Thyroid gland (tissue), 4 donors: Measurements from ENCODE around the gene FBXO47. TPM values are rescaled to one million over a fixed set of nuclear protein-coding genes. Genes with fewer than 3 reads are reported as not detected.

ENCODE experiments used
- DNase-seq, 2 donors: peaks; one replicate each; pipeline ENCODE4 v3.0.0-alpha.2; 2019
- H3K27ac ChIP-seq, 3 donors: fragments of 200-600 bp; sonication (generic); 1 replicate in 2 of 3; 2 replicates in 1 of 3; pipeline ENCODE4 v1.5.1; 2016 to 2019; ENCODE audit warnings: mild to moderate bottlenecking in 1 of 3, moderate library complexity in 1 of 3
- H3K27me3 ChIP-seq: fragments of 200-600 bp; sonication (generic); one replicate; pipeline ENCODE4 v1.5.1; 2019
- H3K36me3 ChIP-seq, 2 donors: fragments of 200-600 bp; sonication (generic); one replicate each; pipeline ENCODE4 v1.5.1; 2016 to 2019
- H3K4me1 ChIP-seq, 2 donors: fragments of 200-600 bp; sonication (generic); one replicate each; pipeline ENCODE4 v1.5.1; 2017 to 2019
- H3K4me3 ChIP-seq, 3 donors: fragments of 200-600 bp; sonication (generic); replicated peaks in 1 of 3; 1 replicate in 2 of 3; 2 replicates in 1 of 3; pipeline ENCODE4 v1.5.1; 2016; ENCODE audit warnings: mild to moderate bottlenecking in 1 of 3
- H3K9me3 ChIP-seq: fragments of 200-600 bp; sonication (generic); one replicate; pipeline ENCODE4 v1.5.1; 2017
- CTCF ChIP-seq, 6 experiments: fragments of 200-600 bp in 3 of 6; fragments of 450-650 bp in 3 of 6; sonication (generic) in 3 of 6; IDR thresholded peaks; one replicate each; pipeline ENCODE4 v1.5.1; 2016 to 2019; ENCODE audit warnings: antibody characterized with exemption in 6 of 6, mild to moderate bottlenecking in 2 of 6, inconsistent platforms in 1 of 6, moderate library complexity in 1 of 6
- POLR2A ChIP-seq, 2 donors: fragments of 450-650 bp; IDR thresholded peaks; one replicate each; pipeline ENCODE4 v1.6.1; 2017; ENCODE audit warnings: antibody characterized with exemption in 2 of 2, mild to moderate bottlenecking in 2 of 2, moderate library complexity in 1 of 2
- WGBS, 2 donors: methylation state at CpG; one replicate each; pipeline ENCODE4 v1.1.5; 2017; 5-methylcytosine and 5-hydroxymethylcytosine counted together
- intact Hi-C: fragments of 100-400 bp; cut with DNase I; formaldehyde crosslinking; loops from one replicate; pipeline ENCODE4 v1.15.1; 2023
- total RNA-seq, 4 donors: library from RNA; depleted of rRNA; stranded (reverse); fragments of >200 nt; gene quantifications; one replicate each; pipeline ENCODE4 v1.2.3, GENCODE V29; 2016

Gene FBXO47
- total RNA-seq, 4 donors from 2014 or later = not detected

GRCh38 chr17:38922538-38923297 lies 44.5 kb downstream of the FBXO47 start:
- Histone ChIP-seq H3K9me3 (no peaks in the 10 kb centered on the region), H3K4me3 (no peak overlapping the region), H3K27me3 (no peaks in the 10 kb centered on the region), H3K4me1 (peaks cover 12 to 20% of the 10 kb centered on the region in 2 donors), H3K27ac (peak overlapping the region; percentile 29 to 44 (median 36)), H3K36me3 (peaks cover 16 to 20% of the 10 kb centered on the region in 2 donors)
- 43 to 46% methylated on average over 6 of the region's 6 CpGs for WGBS, 2 donors
- intact Hi-C loops = no loop called here
- DNase-seq = peak; percentile 93
- TF ChIP-seq CTCF (IDR thresholded peaks at IDR 0.05) (no peak), POLR2A (IDR thresholded peaks at IDR 0.05) (no peak)

DNA sequence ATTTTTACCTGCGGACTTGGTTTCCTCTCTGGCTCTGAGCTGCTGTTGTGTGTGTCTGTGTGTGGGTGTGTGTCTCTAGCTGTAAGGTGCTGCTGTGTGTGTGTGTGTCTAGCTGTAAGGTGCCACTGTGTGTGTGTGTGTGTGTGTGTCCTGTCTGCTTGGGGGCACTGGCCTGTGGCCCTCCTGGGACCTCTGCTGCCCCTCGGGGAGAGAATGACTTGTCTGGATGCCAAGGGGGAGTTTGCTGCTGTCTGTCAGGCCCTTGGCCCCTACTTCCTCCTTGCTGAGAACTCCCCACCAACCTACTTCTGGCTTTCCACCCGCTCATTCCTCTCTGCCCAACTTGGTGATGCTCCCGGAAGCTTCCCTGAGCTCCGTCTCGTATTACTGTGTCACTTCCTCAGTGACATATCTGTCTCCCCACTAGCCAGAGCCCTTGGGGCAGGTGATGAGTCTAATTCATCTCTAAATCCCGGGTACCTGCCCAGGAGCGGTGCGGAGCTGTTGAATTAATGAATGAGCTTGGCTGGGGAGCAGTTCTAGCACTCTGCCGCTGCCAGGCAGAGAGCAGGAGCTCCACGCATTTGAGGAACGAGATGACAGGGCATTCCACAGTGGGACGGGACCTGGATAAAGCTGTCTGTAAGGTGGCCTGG lies 45.3 kb downstream of the FBXO47 start:
- DNase-seq = no peak
- Histone ChIP-seq H3K9me3 (no peaks in the 10 kb centered on the region), H3K36me3 (peaks cover 22 to 26% of the 10 kb centered on the region in 2 donors), H3K27ac (peak overlapping the region in 2 of 3 donors; percentile 36 to 44), H3K27me3 (no peaks in the 10 kb centered on the region), H3K4me3 (no peak overlapping the region), H3K4me1 (peaks cover 12 to 20% of the 10 kb centered on the region in 2 donors)
- intact Hi-C loops = no loop called here
- TF ChIP-seq POLR2A (IDR thresholded peaks at IDR 0.05) = no peak
- TF ChIP-seq CTCF (IDR thresholded peaks at IDR 0.05) = no peak
- WGBS, 2 donors = 84 to 88% methylated on average over 13 of the region's 13 CpGs

- 76% methylated on average over 9 of the region's 9 CpGs for WGBS, 2 donors
- H3K4me3 ChIP-seq = no peak overlapping the region
These were observed 46.6 kb downstream of the FBXO47 start for GRCh38 chr17:38920374-38921291.

DNA sequence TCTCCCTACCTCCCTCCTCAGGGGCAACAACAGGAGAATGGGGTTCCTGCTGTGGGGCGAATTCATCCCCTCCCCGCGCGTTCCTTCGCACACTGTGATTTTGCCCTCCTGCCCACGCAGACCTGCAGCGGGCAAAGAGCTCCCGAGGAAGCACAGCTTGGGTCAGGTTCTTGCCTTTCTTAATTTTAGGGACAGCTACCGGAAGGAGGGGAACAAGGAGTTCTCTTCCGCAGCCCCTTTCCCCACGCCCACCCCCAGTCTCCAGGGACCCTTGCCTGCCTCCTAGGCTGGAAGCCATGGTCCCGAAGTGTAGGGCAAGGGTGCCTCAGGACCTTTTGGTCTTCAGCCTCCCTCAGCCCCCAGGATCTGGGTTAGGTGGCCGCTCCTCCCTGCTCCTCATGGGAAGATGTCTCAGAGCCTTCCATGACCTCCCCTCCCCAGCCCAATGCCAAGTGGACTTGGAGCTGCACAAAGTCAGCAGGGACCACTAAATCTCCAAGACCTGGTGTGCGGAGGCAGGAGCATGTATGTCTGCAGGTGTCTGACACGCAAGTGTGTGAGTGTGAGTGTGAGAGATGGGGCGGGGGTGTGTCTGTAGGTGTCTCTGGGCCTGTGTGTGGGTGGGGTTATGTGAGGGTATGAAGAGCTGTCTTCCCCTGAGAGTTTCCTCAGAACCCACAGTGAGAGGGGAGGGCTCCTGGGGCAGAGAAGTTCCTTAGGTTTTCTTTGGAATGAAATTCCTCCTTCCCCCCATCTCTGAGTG lies 47.7 kb downstream of the FBXO47 start:
- intact Hi-C loops = no loop called here
- TF ChIP-seq CTCF (IDR thresholded peaks at IDR 0.05) = no peak
- TF ChIP-seq POLR2A (IDR thresholded peaks at IDR 0.05) = no peak
- Histone ChIP-seq H3K27ac (peak overlapping the region in 1 of 3 donors; percentile 17), H3K4me3 (no peak overlapping the region), H3K9me3 (no peaks in the 10 kb centered on the region), H3K4me1 (peaks cover 12 to 20% of the 10 kb centered on the region in 2 donors), H3K27me3 (no peaks in the 10 kb centered on the region), H3K36me3 (peaks cover 44 to 47% of the 10 kb centered on the region in 2 donors)
- DNase-seq = no peak
- WGBS, 2 donors = 93 to 97% methylated on average over 12 to 16 of the region's 16 CpGs

More at GRCh38 chr17:38920374-38921291, 46.6 kb downstream of the FBXO47 start:
- H3K4me1 ChIP-seq = peaks cover 12 to 20% of the 10 kb centered on the region in 2 donors
- no peaks in the 10 kb centered on the region for H3K9me3 ChIP-seq
- intact Hi-C loops = no loop called here
- TF ChIP-seq CTCF (IDR thresholded peaks at IDR 0.05) (no peak), POLR2A (IDR thresholded peaks at IDR 0.05) (no peak)
- peak overlapping the region in 1 of 3 donors; percentile 17 for H3K27ac ChIP-seq
- no peak for DNase-seq
- H3K27me3 ChIP-seq = no peaks in the 10 kb centered on the region
- H3K36me3 ChIP-seq = peaks cover 33 to 35% of the 10 kb centered on the region in 2 donors
